SK-N-SH treated with all-trans-retinoic acid at 6 μM for 48 hours (cell line): ENCODE data around the gene LRRC4C.

Experiments used
- ESRRG ChIP-seq: fragments of 250-450 bp; sonication (Bioruptor Pico); IDR thresholded peaks from 2 replicates; pipeline ENCODE4 v1.6.1; 2021; ENCODE audit warnings: mild to moderate bottlenecking
- PATZ1 ChIP-seq: fragments of 250-450 bp; sonication (Bioruptor Pico); IDR thresholded peaks from 2 replicates; pipeline ENCODE4 v1.8.0; 2020; ENCODE audit warnings: mild to moderate bottlenecking, moderate library complexity, borderline replicate concordance
- ZNF8 ChIP-seq: fragments of 450-650 bp; formaldehyde crosslinking; IDR thresholded peaks from 2 replicates; pipeline ENCODE4 v1.5.0; 2020; ENCODE audit warnings: mild to moderate bottlenecking, moderate library complexity

- TF ChIP-seq ESRRG (CRISPR knock-in tag) (no peak), PATZ1 (CRISPR knock-in tag) (no peak), ZNF8 (no peak)
Measured at GRCh38 chr11:40100162-40100553, 1359.3 kb downstream of the LRRC4C start.
